HG03097 (cell line): ENCODE measurements around the gene AFG1L.
"Not testable (repeated sequence)": the region's sequence is repeated elsewhere in the genome, so short reads cannot be mapped to it uniquely, and the experiment has no call there.

Experiments used
- ATAC-seq: cut with Tn5 transposase; IDR thresholded peaks from one replicate; pipeline ENCODE4 v1.9.1; 2021; ENCODE audit not compliant: unreplicated experiment, low FRiP score

AFG1L gene

GRCh38 chr6:108507316-108507715, 212.5 kb downstream of the AFG1L start:
- ATAC-seq = no peak

DNA sequence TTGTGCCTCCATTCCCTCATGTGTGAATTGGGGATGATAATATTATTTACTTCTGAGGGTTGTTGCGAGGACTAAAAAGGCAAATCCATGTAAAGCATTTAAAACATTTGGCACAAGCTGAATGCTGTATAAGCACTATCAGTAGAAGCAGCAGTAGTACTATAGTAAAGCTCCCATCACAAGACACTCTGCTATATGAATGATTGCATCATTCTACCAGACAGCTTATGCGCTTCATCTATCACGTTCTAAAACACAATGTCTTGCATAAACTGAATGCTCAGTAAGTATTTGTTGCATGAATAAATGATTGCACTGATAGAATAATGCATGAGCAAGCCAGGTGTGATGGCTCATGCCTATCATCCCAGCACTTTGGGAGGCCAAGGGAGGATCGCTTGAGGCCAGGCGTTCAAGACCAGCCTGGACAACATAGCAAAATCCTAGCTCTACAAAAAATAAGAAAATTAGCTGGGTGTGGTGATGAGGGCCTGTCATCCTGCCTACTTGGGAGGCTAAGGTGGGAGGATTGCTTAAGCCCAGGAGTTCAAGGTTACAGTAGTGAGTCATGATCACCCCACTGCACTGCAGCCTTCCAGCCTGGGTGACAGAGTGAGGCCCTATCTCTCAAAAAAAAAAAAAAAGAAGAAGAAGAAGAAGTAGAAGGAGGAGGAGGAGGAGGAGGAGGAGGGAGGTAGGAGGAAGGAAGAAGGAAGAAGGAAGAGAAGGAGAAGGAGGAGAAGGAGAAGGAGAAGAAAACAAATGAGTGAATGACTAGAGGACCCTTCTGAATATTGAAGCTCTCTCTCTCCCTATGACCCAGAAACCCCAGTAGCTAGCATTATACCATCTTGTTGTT, 215.8 kb downstream of the AFG1L start:
- ATAC-seq = no peak

- ATAC-seq = no peak
Observed at GRCh38 chr6:108518714-108519576, 224.1 kb downstream of the AFG1L start.

DNA sequence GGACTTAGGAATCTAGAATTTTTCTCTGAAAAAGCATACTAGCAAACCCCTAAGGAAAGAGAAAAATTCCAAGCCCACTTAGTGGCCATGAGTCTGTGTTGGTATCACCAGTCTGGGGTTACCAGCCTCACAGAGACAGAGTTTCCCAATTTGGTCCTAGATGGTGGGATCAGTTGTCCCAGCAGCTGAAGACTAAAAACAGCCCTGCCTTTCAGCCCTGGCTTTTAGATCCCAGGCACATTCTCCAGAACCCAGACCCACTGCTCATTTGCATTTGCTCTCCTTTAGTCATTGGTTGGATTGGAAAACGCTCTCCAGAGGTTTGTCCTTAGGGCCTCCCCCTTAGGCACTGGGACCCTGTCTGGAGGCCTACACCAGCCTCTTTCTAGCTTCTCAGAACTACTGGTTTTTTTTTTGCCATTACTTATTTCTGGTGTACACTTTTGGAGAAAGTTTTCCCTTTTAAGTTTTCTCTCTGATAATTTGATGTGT, 226.8 kb downstream of the AFG1L start:
- ATAC-seq = no peak

DNA sequence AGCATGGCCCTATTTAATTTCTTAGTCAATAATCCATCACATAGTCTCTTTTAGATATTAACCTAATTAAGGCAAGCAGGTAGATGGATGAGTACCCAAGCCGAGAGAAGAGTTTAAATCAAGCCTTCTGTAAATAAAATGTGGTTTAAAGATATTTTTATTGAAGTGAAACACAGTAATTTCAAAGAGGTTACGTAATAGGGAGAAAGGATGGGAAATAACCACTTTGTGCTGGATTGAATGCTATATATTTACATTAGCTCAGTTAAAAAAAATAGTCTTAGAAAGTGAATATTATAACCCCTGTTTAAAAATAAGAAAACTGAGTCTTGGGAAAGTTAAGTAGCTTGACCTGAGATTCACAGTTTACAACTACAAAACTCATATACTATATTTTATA, 228.8 kb downstream of the AFG1L start:
- ATAC-seq = no peak

DNA sequence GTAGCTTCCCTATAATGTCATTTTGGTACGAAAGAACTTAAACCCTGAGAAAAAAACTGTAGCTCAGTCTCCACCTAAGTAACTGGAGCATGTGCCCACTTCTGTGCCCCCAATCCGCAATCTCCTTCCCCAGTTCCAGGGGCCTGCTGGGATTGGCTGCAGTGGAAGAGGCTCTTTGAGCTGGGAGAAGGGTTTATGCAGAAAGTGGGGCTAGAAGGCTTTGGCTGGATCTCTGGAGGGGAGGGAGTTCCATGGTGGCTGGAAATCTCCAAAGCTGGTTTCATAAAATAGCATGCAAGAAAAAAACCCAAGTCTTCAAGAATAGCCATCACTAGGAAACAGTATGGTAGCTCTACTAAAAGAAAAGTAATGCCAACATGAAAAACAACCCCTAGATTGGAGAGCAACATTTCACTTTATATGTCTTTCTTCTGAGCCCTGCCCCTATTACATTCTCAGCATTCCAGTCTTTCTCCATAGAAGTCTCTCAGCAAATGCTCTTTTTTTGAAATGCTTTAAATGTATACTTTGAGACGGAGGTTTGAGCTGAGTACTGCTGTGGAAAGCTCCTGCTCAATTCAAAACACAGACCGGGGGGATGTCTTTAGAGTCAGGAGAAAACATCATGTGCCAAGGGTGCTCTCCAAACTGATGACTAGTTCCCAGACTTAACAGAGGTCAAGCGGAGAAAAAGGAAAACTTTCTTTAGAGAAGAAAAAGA, 229.8 kb downstream of the AFG1L start:
- ATAC-seq = no peak

DNA sequence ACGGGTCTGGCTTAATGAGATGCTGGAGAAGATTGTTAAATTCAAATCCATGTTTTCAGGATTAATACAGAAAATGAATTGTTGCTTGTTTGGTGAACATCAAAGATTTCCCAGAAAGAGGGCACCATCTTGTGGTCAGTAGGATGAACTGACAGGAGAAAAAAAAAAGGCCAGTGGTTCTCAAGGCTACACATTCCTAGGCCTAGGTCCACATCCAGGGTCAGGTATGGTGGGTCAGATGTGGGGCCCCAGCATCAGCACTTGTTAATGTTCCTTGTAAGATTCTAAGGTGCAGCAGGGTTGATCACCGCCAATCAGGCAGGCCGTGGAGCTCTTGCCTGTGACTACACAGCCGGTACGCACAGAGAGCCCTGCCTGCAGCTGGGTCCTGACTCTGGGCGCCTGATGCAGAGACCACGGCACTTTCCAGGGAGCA, 231.9 kb downstream of the AFG1L start:
- ATAC-seq = no peak

GRCh38 chr6:108528878-108529277, 234.0 kb downstream of the AFG1L start:
- no peak for ATAC-seq

- no peak for ATAC-seq
Observed at GRCh38 chr6:108531332-108531731, 236.5 kb downstream of the AFG1L start.

GRCh38 chr6:108535114-108535742, 240.4 kb downstream of the AFG1L start:
- ATAC-seq = no peak

- not testable (repeated sequence) for ATAC-seq
Observed at GRCh38 chr6:108535920-108536535, 241.2 kb downstream of the AFG1L start.

GRCh38 chr6:108541843-108542759, 247.2 kb downstream of the AFG1L start:
- no peak for ATAC-seq

- no peak for ATAC-seq
Observed at GRCh38 chr6:108543175-108543940, 248.5 kb downstream of the AFG1L start.

DNA sequence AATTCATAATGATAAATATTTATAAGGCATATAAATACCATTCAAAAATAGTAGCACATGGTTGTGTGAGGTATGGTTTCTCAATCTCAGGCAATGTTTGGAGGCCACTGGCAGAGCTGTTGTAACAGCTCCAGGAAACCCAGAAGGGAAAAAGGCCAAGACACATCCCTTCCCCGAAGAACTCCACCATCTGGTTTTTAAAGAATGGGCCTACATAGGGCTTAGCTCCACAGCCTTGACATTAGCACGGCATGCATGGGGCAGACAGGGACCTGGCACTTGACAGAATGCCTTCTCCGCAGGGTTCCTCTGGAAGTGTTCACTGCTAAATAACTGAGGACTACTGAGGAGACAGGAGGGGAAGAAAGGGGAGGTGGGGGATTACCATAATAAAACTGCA, 249.8 kb downstream of the AFG1L start:
- ATAC-seq = no peak

DNA sequence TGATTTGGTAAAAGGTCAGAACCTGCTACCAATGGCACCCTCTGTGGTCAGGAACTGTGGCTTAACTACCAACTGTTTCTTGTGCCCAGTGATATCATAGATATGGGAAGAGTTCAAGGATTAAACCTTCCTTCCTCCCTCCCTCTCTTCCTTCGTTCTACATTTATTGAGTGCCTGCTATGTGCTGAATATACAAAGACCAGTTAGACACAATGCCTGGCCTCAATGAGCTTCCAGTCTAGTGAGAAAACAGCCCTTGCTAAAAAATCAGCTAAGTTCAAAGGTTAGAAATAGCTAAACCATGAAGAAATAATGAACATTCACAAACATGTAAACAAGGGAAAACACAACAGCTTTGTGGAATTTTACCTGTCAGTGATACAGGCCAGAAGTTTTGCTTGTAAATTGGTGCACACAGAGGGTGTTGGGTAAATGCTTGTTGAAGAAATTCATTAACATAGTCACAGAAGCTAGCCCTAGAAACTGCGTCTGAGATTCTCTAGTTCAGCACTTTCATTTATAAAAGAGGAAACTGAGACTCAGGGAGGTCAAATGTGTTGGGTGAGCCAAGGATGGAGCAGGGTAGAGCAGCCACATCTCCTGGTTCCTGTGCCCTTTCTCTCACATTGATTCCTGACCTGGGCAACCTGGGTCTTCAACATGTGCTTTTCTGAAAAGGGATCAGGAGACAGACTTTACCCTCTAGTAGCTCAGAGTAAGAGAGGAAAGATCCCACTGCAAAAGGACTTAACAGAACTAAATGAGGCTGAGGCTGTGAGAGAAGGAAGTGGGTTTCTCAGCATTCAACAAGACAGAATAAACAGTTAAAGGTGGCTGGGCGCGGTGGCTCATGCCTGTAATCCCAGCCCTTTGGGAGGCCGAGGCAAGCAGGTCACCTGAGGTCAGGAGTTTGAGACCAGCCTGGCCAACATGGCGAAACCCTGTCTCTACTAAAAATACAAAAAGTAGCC, 251.5 kb downstream of the AFG1L start:
- ATAC-seq = no peak

DNA sequence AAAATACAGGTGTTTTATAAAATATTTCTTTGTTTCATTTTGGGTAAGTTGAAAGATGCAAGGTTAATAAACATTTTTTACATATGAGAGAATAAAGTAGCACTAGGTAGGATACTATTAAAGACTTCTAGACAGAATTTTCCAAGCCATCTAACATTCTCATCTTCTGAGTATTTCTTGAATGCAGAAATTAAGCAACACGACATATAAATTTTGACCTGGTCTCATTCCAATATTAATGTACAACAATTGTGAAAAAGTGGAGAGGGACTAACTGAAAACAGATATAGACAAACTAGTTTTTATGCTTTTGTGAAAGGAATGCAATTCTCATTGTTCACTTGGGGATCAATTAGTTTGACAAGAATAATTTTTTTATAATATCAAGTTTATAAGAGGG, 254.4 kb downstream of the AFG1L start:
- ATAC-seq = no peak

DNA sequence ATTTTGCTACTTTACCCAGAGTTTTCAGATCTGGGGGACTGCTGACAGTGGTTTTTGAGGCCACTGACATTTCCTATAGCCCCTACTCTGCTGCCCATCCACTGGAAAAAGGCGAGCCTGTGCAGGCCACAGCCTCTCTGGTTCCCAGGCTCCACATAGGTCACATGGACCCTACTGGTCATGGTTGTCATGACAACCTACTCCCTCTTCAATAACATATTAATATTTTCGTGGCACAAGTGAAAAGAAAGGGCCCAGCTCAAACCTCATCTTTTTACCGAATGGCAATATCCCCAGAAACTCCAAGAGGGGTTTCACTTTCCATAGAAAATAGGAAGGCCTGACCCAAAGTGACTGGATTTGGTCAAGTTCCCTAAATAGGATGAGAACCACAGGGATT, 254.9 kb downstream of the AFG1L start:
- ATAC-seq = no peak
